Lower leg skin (tissue), 3 donors: Measurements from ENCODE around the gene RNASEH1.

ENCODE experiments used
- CTCF ChIP-seq, 3 donors: fragments of 450-650 bp; IDR thresholded peaks; one replicate each; pipeline ENCODE4 v1.5.1; 2016; ENCODE audit warnings: antibody characterized with exemption in 3 of 3, mild to moderate bottlenecking in 3 of 3, moderate library complexity in 2 of 3
- POLR2A ChIP-seq, 2 donors: fragments of 450-650 bp; IDR thresholded peaks; one replicate each; pipeline ENCODE4 v1.6.1; 2016 to 2017; ENCODE audit warnings: antibody characterized with exemption in 2 of 2, mild to moderate bottlenecking in 1 of 2, moderate library complexity in 1 of 2

GRCh38 chr2:3600256-3600855 is 42.2 kb upstream of the RNASEH1 start:
- TF ChIP-seq CTCF (IDR thresholded peaks at IDR 0.05) = no peak
- no peak for TF ChIP-seq POLR2A (IDR thresholded peaks at IDR 0.05)
